Choroid plexus epithelial cell (primary cell): ENCODE measurements around the gene GNG11.

Source experiments
- DNase-seq: peaks from one replicate; pipeline ENCODE4 v3.0.0-alpha.2; 2010; ENCODE audit warnings: low read depth
- H3K4me3 ChIP-seq: 2 replicates; pipeline ENCODE4 v1.5.1; 2011; ENCODE audit warnings: low read depth, mild to moderate bottlenecking, control low read depth, low read length, moderate library complexity
- TF ChIP-seq, protein P1 (sequence below): conservative IDR thresholded peaks from 2 replicates; pipeline ENCODE4 v1.5.1; 2011; ENCODE audit warnings: low read depth, mild to moderate bottlenecking, control low read depth, inconsistent platforms, low read length, moderate library complexity

The GNG11 gene

GRCh38 chr7:93923942-93924341 is 2.4 kb downstream of the GNG11 start:
- DNase-seq, result no peak
- TF ChIP-seq, protein P1, sequence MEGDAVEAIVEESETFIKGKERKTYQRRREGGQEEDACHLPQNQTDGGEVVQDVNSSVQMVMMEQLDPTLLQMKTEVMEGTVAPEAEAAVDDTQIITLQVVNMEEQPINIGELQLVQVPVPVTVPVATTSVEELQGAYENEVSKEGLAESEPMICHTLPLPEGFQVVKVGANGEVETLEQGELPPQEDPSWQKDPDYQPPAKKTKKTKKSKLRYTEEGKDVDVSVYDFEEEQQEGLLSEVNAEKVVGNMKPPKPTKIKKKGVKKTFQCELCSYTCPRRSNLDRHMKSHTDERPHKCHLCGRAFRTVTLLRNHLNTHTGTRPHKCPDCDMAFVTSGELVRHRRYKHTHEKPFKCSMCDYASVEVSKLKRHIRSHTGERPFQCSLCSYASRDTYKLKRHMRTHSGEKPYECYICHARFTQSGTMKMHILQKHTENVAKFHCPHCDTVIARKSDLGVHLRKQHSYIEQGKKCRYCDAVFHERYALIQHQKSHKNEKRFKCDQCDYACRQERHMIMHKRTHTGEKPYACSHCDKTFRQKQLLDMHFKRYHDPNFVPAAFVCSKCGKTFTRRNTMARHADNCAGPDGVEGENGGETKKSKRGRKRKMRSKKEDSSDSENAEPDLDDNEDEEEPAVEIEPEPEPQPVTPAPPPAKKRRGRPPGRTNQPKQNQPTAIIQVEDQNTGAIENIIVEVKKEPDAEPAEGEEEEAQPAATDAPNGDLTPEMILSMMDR, result no peak
- peak overlapping the region; percentile 75 for H3K4me3 ChIP-seq

GRCh38 chr7:93926800-93927199 is 5.3 kb downstream of the GNG11 start:
- TF ChIP-seq, protein P1, result no peak
- H3K4me3 ChIP-seq, result no peak overlapping the region
- DNase-seq, result no peak

- H3K4me3 ChIP-seq, result no peak overlapping the region
- DNase-seq, result no peak
- TF ChIP-seq, protein P1, result no peak
These were observed 6.0 kb downstream of the GNG11 start for GRCh38 chr7:93927585-93927984.

DNA sequence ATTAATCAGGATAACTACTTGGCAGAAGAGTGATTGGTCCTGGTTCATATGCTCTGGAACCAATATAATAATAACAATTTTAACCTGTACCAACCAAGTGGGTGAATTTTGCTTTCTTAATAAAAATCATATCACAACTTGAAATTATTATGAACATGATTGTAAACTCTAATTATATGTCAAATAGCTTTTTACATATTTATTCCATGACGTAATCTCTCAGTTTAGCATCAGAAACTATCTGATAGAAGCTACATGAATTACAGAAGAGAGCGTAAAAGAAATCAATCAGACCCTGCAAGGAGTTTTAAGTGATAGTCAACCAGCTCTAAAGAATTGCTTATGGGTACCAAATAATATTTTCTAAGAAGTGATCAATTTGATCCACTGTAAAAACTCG is 10.1 kb downstream of the GNG11 start:
- no peak for DNase-seq
- H3K4me3 ChIP-seq, result no peak overlapping the region
- TF ChIP-seq, protein P1, result no peak

GRCh38 chr7:93933156-93933555 is 11.6 kb downstream of the GNG11 start:
- TF ChIP-seq, protein P1, result no peak
- no peak overlapping the region for H3K4me3 ChIP-seq
- no peak for DNase-seq

GRCh38 chr7:93935102-93935501 is 13.6 kb downstream of the GNG11 start:
- peak; percentile 53 for DNase-seq
- H3K4me3 ChIP-seq, result no peak overlapping the region
- TF ChIP-seq, protein P1, result no peak

DNA sequence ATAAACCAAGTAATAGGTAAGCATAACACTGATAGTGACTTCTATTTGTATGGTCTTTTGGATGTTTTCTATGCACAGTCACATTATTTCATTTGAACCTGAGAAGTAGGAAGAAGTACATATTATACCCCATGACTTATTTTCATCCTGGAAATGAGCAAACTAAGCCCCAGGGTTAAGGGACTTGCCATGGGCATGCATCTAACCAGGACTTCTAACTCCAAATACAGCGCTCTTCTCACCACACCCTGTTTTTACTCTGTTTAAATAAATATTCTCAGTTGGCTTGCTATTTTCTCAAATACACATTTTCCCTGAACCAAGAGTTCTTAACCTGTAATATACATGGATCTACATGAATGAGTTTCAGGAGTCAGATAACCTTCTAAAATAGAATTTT is 16.3 kb downstream of the GNG11 start:
- H3K4me3 ChIP-seq, result no peak overlapping the region
- no peak for DNase-seq
- TF ChIP-seq, protein P1, result no peak
